SK-N-SH treated with all-trans-retinoic acid at 6 μM for 48 hours (cell line): ENCODE results near the gene ME2.

ENCODE experiments used
- ATAC-seq: fragments of 200-7000 bp; cut with Tn5 transposase; 3 replicates; pipeline ENCODE4 v1.9.1; 2020; ENCODE audit warnings: mild to moderate bottlenecking, moderate library complexity
- ARNTL ChIP-seq: fragments of 450-650 bp; formaldehyde crosslinking; IDR thresholded peaks from 2 replicates; pipeline ENCODE4 v1.5.0; 2020; ENCODE audit warnings: low read depth, mild to moderate bottlenecking, moderate library complexity, borderline replicate concordance
- BACH2 ChIP-seq: fragments of 250-450 bp; sonication (Bioruptor Pico); IDR thresholded peaks from 2 replicates; pipeline ENCODE4 v1.9.0; 2021; ENCODE audit warnings: mild to moderate bottlenecking, borderline replicate concordance
- CREB5 ChIP-seq: fragments of 250-450 bp; sonication (Bioruptor Pico); IDR thresholded peaks from 2 replicates; pipeline ENCODE4 v1.5.1; 2020; ENCODE audit warnings: low read depth, mild to moderate bottlenecking, moderate library complexity
- CSDC2 ChIP-seq: fragments of 250-450 bp; sonication (Bioruptor Pico); IDR thresholded peaks from 2 replicates; pipeline ENCODE4 v1.5.0; 2020; ENCODE audit warnings: mild to moderate bottlenecking, moderate library complexity
- CSRNP3 ChIP-seq: fragments of 250-450 bp; sonication (Bioruptor Pico); IDR thresholded peaks from 2 replicates; pipeline ENCODE4 v1.5.1; 2021; ENCODE audit warnings: mild to moderate bottlenecking, moderate library complexity
- ESRRG ChIP-seq: fragments of 250-450 bp; sonication (Bioruptor Pico); IDR thresholded peaks from 2 replicates; pipeline ENCODE4 v1.6.1; 2021; ENCODE audit warnings: mild to moderate bottlenecking
- GLIS3 ChIP-seq: fragments of 250-450 bp; sonication (Bioruptor Pico); IDR thresholded peaks from 2 replicates; pipeline ENCODE4 v1.5.0; 2020; ENCODE audit warnings: mild to moderate bottlenecking, moderate library complexity
- ISL1 ChIP-seq: fragments of 250-450 bp; sonication (Bioruptor Pico); IDR thresholded peaks from 2 replicates; pipeline ENCODE4 v2.1.2; 2022; ENCODE audit warnings: mild to moderate bottlenecking, moderate library complexity
- OSR1 ChIP-seq: fragments of 250-450 bp; sonication (Bioruptor Pico); IDR thresholded peaks from 2 replicates; pipeline ENCODE4 v1.8.0; 2022; ENCODE audit warnings: moderate library complexity, mild to moderate bottlenecking, inconsistent platforms
- PATZ1 ChIP-seq: fragments of 250-450 bp; sonication (Bioruptor Pico); IDR thresholded peaks from 2 replicates; pipeline ENCODE4 v1.8.0; 2020; ENCODE audit warnings: mild to moderate bottlenecking, moderate library complexity, borderline replicate concordance
- POU6F1 ChIP-seq: fragments of 250-450 bp; sonication (Bioruptor Pico); IDR thresholded peaks from 2 replicates; pipeline ENCODE4 v1.8.0; 2021; ENCODE audit warnings: low read depth, mild to moderate bottlenecking, moderate library complexity, borderline replicate concordance
- RARB ChIP-seq: fragments of 250-450 bp; sonication (Bioruptor Pico); IDR thresholded peaks from 2 replicates; pipeline ENCODE4 v1.8.0; 2021; ENCODE audit warnings: mild to moderate bottlenecking, moderate library complexity
- SNAI2 ChIP-seq: fragments of 250-450 bp; sonication (Bioruptor Pico); IDR thresholded peaks from 2 replicates; pipeline ENCODE4 v1.5.0; 2020; ENCODE audit warnings: mild to moderate bottlenecking, moderate library complexity
- TCF4 ChIP-seq: fragments of 250-450 bp; sonication (Bioruptor Pico); IDR thresholded peaks from 2 replicates; pipeline ENCODE4 v1.8.0; 2021; ENCODE audit warnings: mild to moderate bottlenecking, moderate library complexity, borderline replicate concordance
- TOX ChIP-seq: fragments of 250-450 bp; sonication (Bioruptor Pico); IDR thresholded peaks from 2 replicates; pipeline ENCODE4 v1.8.0; 2021; ENCODE audit warnings: mild to moderate bottlenecking, moderate library complexity, borderline replicate concordance
- TSHZ2 ChIP-seq: fragments of 250-450 bp; sonication (Bioruptor Pico); IDR thresholded peaks from 2 replicates; pipeline ENCODE4 v1.5.0; 2020; ENCODE audit warnings: mild to moderate bottlenecking, moderate library complexity
- ZC3H10 ChIP-seq: fragments of 250-450 bp; sonication (Bioruptor Pico); IDR thresholded peaks from 2 replicates; pipeline ENCODE4 v1.5.1; 2021; ENCODE audit warnings: mild to moderate bottlenecking, moderate library complexity
- ZFP3 ChIP-seq: fragments of 250-450 bp; sonication (Bioruptor Pico); IDR thresholded peaks from 2 replicates; pipeline ENCODE4 v1.5.0; 2020; ENCODE audit warnings: mild to moderate bottlenecking, moderate library complexity
- ZFP30 ChIP-seq: fragments of 450-650 bp; formaldehyde crosslinking; IDR thresholded peaks from 2 replicates; pipeline ENCODE4 v1.5.0; 2022; ENCODE audit warnings: mild to moderate bottlenecking, moderate library complexity
- ZNF565 ChIP-seq: fragments of 450-650 bp; formaldehyde crosslinking; conservative IDR thresholded peaks from 2 replicates; pipeline ENCODE4 v1.5.0; 2020; ENCODE audit warnings: low read depth, mild to moderate bottlenecking, moderate library complexity
- ZNF70 ChIP-seq: fragments of 450-650 bp; formaldehyde crosslinking; IDR thresholded peaks from 2 replicates; pipeline ENCODE4 v1.5.0; 2020; ENCODE audit warnings: mild to moderate bottlenecking, moderate library complexity
- ZNF8 ChIP-seq: fragments of 450-650 bp; formaldehyde crosslinking; IDR thresholded peaks from 2 replicates; pipeline ENCODE4 v1.5.0; 2020; ENCODE audit warnings: mild to moderate bottlenecking, moderate library complexity

The ME2 gene

GRCh38 chr18:50902797-50903196, 23.9 kb downstream of the ME2 start:
- no peak for TF ChIP-seq CSRNP3 (CRISPR knock-in tag)
- no peak for TF ChIP-seq PATZ1 (CRISPR knock-in tag)
- TF ChIP-seq CSDC2 = no peak
- no peak for TF ChIP-seq ZNF8 (CRISPR knock-in tag)
- TF ChIP-seq ZFP3 (CRISPR knock-in tag) = no peak
- no peak for TF ChIP-seq TCF4 (CRISPR knock-in tag)
- TF ChIP-seq ZFP30 = no peak
- TF ChIP-seq ESRRG = no peak
- TF ChIP-seq POU6F1 (CRISPR knock-in tag) = no peak
- no peak for TF ChIP-seq CREB5 (CRISPR knock-in tag)
- ATAC-seq = no peak

- ATAC-seq = no peak
- TF ChIP-seq POU6F1 (CRISPR knock-in tag) = no peak
- TF ChIP-seq RARB (CRISPR knock-in tag) = no peak
- no peak for TF ChIP-seq TSHZ2
- TF ChIP-seq OSR1 = no peak
- no peak for TF ChIP-seq ISL1 (CRISPR knock-in tag)
- TF ChIP-seq CSDC2 = no peak
- no peak for TF ChIP-seq TOX
- TF ChIP-seq ZFP3 (CRISPR knock-in tag) = no peak
- TF ChIP-seq SNAI2 = no peak
Observed at GRCh38 chr18:50906843-50907242, 27.9 kb downstream of the ME2 start.

- TF ChIP-seq OSR1 (no peak), GLIS3 (CRISPR knock-in tag) (no peak), ZFP3 (CRISPR knock-in tag) (no peak), ZC3H10 (CRISPR knock-in tag) (no peak), TCF4 (CRISPR knock-in tag) (no peak)
- no peak for ATAC-seq
Observed at GRCh38 chr18:50909261-50909660, 30.3 kb downstream of the ME2 start.

- ATAC-seq = no peak
Observed at GRCh38 chr18:50911006-50911405, 32.1 kb downstream of the ME2 start.

More at GRCh38 chr18:50911006-50911405, 32.1 kb downstream of the ME2 start:
- no peak for TF ChIP-seq BACH2 (CRISPR knock-in tag)
- TF ChIP-seq ZNF70 = no peak
- TF ChIP-seq ARNTL = no peak
- no peak for TF ChIP-seq ISL1 (CRISPR knock-in tag)
- no peak for TF ChIP-seq ZNF565 (CRISPR knock-in tag)
- TF ChIP-seq, all 23 proteins: peak for 0
